Measurements from ENCODE around the gene TEAD1. TPM values are rescaled to one million over a fixed set of nuclear protein-coding genes. Genes with fewer than 3 reads are reported as not detected.
A peak's percentile ranks its signal among the peaks of the same experiment; 100 is the strongest.

Gene TEAD1
- total and polyA plus RNA-seq, 9 of the 15 experiments (the other 6 are each of a cell fraction or from before 2014, with no cell fraction given): 1.7 to 17.7 (median 10.8) TPM

- BruUV-seq (replicated peaks): no TSS peak
- Histone ChIP-seq H3K79me2 (ENCODE audit: control insufficient read depth, insufficient read depth, low read length) (peaks cover 12% of the 10 kb centered on the region; the same call in 1 of the 3 replicates), H3K9me1 (ENCODE audit: control insufficient read depth, insufficient read depth, low read length) (no peaks in the 10 kb centered on the region), H3K27me3 (ENCODE audit: control insufficient read depth in 2 of 2, insufficient read depth in 2 of 2, low read length in 2 of 2) (no peaks in the 10 kb centered on the region), H4K20me1 (replicated peaks; ENCODE audit: control insufficient read depth, insufficient read depth, low read length) (no peaks in the 10 kb centered on the region), H3K36me3 (ENCODE audit: control insufficient read depth, insufficient read depth, low read length) (no peaks in the 10 kb centered on the region), H2AFZ (ENCODE audit: low read depth, low read length) (no peak overlapping the region), H3K4me2 (ENCODE audit: insufficient read depth, low read length) (no peak overlapping the region), H3K4me3 (no peak overlapping the region), H3K27ac (ENCODE audit: extremely low read depth, low read depth, low read length) (no peak overlapping the region), H3K9me3 (replicated peaks; ENCODE audit: control insufficient read depth, insufficient read depth, low read depth, low read length) (no peaks in the 10 kb centered on the region), H3K9ac (ENCODE audit: insufficient read depth in 1 of 2, low read depth in 2 of 2, low read length in 2 of 2) (no peak overlapping the region), H3K4me1 (replicated peaks in 1 of 2; ENCODE audit: control insufficient read depth in 2 of 2, insufficient read depth in 2 of 2, low read length in 2 of 2) (peaks cover 5 to 21% of the 10 kb centered on the region in 2 experiments; a peak in 4 of 5 replicates)
- FAIRE-seq: no peak
- no peak for DNase-seq (ENCODE audit: extremely low read depth in 1 of 4, low spot score in 3 of 4)
- TF ChIP-seq ZFP1 (CRISPR knock-in tag; IDR thresholded peaks at IDR 0.05) (no peak), CEBPG (CRISPR knock-in tag; IDR thresholded peaks at IDR 0.05) (no peak), CEBPG (tag; conservative IDR thresholded peaks at IDR 0.05 in 1 of 2, IDR thresholded peaks at IDR 0.05 in 1 of 2) (peak; percentile 26 to 79; a peak in 2 of 4 replicates), CEBPB (tag; IDR thresholded peaks at IDR 0.05) (peak; percentile 79)
- POLR2A ChIA-PET: interaction anchor here (0.6 to 1.1 kb wide), 2 partner anchors 9 to 26 kb away, joined by 3 to 4 read pairs; no protein-coding TSS in a partner anchor
- intact Hi-C loops (cut with micrococcal nuclease) (no loop called here), in situ Hi-C loops (cut with MboI) (no loop called here)
- ATAC-seq: no peak
- CTCF ChIA-PET (ENCODE audit: low intra/inter-chr PET ratio): no interaction called here
- 70% methylated on average over 5 of the region's 5 CpGs for WGBS (ENCODE audit: insufficient coverage, low coverage, missing lambda C conversion rate)
Observed at GRCh38 chr11:12831471-12832202, 157.4 kb downstream of the TEAD1 start.
